ENCODE measurements around the gene CNIH2.
"Not testable (repeated sequence)": the region's sequence is repeated elsewhere in the genome, so short reads cannot be mapped to it uniquely, and the experiment has no call there.

The CNIH2 gene

DNA sequence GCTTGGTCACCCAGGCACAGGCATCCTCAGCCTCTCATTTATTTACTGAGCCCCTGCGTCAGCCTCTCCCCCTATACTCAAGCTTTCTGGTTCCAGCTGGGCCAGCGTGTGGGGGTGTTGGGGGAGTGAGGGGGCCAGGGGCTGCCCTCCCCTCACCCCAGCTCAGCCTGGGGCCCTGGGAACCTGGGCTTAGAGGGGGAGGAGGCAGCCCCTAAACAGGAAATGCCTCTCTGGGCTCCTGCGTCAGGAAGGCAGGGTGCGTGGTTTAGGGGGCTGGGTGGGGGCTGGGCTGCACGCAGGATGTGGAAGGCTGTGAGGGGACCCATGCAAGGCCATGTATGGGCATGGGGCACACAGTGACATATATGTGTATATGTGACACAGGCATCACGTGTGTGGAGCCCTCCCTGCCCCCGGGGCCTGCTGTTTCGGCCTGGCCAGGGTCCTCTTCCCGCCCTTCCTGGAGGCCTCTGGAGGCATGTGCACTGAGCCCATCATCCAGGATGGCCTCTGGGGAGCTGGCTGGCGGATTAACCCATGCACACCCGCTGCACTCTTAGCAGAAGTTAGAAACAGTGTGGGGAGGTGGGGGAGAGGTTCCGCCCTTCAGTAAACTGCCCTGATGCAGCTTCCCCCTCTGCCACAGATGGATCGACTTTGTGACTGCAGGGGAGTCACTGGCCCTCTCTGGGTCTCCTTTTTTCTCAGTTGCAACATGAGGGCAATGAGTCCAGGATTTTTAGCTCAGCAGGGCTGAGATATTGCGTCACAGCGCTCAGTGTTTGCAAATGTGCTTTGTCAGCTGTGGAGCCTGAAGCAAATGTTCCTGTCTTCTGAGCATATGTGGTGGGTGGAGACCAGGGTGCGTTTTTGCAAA is 40.0 kb downstream of the CNIH2 start:
- peak; percentile 36 for DNase-seq

DNA sequence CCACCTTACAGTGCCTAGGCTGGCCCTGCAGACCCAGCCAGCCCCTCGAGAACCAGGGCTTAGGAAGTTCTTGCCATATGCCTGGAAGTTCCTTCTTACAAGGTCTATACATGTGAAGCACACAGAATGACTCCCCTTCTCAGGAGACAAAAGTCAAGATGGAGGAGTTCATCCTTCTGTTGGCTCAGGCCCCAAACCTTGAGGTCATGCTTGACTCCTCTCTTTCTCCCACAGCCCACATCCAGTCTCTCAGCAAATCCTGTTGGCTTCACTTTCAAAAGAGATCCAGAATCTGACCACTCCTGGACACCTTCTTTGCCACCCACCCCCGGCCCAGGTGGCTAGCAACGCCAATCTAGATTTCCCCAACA is 40.6 kb downstream of the CNIH2 start:
- no peak for DNase-seq

DNA sequence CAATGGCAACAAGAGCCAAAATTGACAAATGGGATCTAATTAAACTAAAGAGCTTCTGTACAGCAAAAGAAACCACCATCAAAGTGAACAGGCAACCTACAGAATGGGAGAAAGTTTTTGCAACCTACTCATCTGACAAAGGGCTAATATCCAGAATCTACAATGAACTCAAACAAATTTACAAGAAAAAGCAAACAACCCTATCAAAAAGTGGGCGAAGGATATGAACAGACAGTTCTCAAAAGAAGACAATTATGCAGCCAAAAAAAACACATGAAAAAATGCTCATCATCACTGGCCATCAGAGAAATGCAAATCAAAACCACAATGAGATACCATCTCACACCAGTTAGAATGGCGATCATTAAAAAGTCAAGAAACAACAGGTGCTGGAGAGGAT is 42.3 kb downstream of the CNIH2 start:
- DNase-seq = not testable (repeated sequence)

DNA sequence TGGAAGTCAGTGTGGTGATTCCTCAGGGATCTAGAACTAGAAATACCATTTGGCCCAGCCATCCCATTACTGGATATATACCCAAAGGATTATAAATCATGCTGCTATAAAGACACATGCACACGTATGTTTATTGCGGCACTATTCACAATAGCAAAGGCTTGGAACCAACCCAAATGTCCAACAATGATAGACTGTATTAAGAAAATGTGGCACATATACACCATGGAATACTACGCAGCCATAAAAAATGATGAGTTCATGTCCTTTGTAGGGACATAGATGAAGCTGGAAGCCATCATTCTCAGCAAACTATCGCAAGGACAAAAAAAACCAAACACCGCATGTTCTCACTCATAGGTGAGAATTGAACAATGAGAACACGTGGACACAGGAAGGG is 42.8 kb downstream of the CNIH2 start:
- DNase-seq = not testable (repeated sequence)

DNA sequence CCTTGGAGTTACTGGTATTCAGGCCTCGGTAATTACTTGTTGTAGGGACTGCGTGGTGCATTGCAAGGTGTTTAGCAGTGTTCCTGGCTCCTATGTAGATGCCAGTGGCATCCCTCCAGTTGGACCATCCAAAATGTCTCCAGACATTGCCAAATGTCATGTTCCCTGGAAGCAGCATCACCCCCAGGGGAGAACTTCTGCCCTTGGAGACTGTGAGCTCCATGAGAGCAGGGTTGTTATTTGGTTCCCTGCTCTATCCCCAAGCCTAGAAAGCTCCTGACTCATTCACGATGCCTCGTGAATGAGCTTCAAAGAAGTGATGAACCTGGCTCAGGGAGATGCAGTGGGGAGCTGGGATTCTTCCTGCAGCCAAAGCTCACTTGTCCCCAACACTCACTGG is 43.6 kb downstream of the CNIH2 start:
- no peak for DNase-seq

DNA sequence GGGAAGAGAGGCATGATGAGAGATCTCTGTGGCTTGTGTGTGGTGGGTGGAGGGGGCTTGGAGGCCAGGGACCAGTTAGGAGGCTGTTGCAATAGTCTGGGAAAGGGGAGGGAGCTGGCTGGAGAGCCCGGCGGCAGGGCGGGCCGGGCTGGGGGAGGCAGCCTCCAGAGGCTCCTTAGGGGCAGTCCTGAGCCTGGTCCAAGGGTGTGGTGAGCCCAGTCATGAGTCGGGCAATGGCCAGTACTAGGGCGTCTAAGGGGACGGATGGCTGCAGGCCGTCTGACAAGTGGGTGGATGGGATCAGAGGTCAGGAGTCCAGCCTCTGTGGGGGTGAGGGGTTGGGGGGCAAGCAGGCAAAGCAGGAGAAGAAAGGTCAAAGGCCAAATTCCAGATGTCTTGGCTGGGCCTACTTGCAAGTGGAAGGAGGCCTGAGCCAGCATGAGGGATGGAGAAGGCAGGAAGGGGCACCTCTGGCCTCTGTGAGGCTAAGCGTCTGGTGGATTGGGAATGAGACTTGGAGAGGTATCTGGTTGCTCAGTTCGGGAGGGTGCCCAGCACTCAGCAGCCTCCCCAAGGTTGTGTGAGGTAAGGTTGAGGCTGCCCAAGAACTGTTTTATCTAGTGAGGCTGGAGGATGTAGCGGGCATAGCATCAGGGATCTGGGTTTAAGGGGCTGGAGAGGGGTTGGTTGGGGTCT is 44.9 kb downstream of the CNIH2 start:
- no peak for DNase-seq

DNA sequence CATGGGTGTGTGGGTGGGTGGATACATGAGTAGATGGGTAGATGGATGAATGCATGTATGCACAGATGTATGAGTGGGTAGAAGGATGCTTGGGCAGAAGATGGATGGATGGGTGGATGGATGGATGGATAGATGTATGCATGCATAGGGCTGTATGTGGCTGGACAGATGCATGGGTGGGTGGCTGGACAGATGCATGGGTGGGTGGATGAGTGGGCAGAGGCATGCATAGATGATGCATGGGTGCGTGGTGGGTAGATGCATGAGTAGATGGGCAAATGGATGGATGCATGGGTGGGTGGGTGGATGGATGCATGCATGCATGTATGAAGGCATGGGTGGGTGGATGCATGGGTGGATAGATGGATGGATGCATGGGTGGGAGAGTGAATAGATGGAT is 45.7 kb downstream of the CNIH2 start:
- no peak for DNase-seq

DNA sequence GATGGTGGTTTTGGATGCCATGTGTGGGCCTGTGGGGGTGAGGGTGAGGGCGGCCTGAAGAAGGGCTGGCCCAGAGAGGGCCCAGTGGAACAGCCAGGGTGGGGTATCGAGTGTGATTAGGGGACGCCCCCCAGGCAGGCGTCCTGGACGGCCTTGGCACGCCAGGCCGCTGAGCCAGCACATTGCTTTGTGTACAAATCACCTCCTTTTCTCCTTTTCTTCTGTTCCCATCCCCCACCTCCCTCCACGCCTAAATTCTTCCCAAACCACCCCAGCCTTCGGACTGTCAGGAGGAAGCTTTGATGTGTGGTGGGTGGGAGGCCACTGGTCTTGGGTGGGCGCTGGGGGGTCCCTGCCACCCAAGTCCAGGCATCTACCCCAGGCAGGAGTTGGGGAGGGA is 46.7 kb downstream of the CNIH2 start:
- DNase-seq = no peak

DNA sequence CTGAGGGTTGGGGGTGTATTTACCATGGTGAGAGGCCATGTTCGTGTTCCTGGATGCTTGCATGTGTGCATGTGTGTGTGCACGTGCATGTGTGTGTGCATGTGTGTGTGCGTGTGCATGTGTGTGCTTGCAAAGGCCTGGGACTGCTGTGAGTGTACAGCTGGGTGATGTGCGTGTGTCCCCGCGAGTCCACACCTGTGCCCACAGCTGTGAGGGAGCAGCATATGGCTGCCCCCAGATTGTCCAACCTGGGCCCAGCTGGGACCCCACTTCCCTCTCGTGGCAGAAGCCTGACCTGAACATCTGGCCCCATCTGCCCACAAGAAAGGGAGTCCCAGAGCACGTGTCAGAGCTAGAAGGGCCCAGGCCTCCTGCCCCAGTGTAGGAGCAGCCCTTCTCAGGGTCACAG is 47.3 kb downstream of the CNIH2 start:
- no peak for DNase-seq

DNA sequence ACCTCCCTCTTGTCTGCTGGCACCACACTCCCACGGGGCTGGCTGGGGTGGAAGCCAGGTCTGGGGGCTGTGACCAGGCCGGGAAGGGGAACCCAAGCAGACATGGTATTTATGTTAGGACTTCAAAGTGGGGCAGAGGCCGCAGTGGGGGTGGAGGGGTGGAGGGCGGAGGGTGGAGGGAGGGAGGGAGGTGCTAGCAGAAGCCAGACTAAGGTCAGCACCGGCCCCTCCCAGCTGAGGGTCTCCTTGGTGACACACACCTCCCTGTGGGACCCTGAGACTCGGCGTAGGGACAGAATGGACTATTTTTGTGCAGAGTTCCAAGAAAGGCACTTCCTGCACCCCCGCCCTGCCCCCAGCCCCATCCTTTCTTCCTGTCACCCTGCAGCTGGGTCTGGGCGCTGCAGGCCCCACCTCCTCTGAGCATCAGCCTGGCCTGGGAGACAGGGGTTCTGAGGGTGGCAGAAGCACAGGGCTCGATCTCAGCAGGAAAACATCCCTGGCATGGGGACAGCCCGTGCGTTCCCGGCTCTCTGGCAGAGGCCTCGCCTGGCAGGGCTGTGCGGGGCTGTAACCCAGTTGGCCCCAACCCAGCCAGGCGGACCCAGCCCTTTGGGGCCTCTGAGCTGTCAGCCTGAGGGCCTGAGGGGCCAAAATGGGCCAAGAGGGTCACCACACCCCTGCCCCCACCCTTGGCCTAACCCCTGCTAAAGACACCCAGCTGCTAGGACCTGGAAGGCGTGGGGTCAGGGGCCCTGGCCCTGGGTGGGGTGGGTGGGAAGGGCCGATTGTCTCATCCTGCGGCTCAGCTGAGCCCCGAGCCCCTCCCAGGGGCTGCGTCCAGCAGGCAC is 48.5 kb downstream of the CNIH2 start:
- no peak for DNase-seq

DNA sequence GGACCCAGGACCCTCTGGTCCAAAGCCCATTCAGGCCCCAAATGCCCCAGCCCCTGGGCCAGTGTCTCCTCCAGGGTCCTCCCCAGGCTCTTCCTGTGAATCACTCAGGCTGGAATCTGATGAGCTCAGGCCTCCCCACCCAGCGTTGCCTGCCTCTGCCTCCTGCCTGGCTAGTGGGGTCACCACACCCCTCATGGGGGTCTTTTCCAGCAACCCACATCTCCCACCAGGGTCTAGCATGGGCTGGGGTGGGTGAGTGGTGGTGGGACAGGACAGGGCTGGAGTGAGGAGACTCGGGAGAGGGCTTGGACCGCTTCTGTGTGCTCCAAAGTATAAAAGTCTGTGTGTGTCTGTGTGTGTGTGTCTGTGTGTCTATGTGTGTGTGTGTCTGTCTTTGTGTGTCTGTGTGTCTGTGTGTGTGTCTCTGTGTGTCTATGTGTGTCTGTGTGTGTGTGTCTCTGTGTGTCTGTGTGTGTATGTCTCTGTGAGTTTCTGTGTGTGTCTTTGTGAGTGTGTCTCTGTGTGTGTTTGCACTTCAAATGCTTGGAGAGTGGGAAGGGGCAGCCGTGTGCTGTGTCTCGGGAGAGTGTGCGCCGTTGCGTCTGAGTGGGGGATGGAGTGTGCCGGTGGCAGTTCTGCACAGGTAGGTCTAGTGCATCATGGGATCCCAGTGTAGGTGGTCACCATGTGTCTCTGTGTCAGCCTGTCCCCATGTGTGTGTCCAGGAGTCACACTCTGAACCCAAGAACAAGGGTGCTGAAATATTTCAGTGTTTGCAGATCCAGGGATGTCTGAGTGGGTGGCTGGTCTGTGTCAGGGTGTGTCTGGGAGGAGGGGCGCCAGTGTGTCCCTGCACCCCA is 49.4 kb downstream of the CNIH2 start:
- DNase-seq = no peak

DNA sequence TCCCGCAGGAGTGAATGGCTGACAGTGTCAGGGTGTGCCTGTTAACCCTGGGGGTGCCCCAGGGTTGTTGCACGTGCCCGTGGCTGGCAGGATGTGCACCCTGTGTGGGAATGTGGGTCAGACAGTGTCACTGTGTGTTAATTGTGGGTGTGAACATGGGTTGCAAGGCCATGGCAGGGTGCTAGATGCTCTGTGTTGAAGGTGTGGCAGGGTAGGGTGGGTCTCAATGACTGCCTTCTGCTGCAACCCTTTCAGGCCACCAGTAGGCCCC is 50.0 kb downstream of the CNIH2 start:
- peak; percentile 63 for DNase-seq

DNA sequence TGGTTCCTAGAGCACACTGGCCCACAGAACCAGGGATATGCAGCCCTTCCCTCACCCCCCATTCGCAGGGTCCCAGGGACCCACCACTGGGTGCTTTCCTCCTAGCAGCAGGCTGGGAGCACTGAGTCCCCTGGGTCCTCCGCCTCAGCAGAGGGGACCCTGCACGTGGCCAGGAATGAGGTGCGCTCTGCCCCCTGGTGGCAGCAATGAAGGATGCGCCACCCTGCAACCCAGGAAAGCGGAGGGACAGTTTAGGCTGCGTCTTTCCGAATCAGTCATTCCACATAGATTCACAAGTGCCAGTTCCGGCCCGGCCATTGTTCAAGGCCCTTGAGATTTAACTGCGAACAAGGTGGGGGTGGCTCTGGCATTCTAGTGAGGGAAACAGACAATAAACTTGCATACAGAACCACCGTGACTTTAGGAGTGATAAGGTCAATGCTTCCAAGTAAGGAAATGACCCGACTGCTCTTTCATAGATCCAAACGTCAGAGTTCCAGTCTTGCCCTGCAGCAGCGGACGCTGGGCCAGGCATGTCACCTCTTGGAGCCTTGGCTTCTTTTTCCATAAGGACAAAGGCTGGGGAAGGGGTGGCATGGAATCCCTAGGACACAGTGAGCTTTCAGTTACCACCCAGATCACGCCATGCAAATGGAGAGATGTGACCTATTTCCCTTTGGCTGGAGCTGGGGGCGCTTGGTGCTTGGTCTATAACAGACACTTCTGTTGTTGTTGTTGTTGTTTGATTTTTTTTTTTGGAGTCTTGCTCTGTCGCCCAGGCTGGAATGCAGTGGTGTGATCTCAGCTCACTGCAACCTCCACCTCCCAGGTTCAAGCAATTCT is 50.5 kb downstream of the CNIH2 start:
- DNase-seq = peak; percentile 80

DNA sequence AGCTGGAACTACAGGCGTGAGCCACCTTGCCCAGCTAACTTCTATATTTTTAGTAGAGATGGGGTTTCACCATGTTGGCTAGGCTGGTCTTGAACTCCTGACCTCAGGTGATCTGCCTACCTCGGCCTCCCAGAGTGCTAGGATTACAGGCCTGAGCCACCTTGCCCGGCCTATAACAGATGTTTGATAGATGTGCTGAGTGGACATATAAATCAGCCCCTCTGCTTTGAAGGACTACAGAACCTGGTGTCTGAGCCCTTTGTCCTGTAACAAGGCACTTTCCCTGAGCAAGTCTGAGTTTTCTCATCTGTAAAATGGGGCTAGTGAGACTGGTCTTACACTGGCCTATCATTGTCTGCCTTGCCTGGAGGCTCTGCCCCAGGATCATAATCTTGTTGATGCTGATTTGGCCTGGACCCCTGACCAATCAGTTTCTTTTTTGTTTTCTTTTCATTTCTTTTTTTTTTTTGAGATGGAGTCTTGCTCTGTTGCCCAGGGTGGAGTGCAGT is 51.2 kb downstream of the CNIH2 start:
- no peak for DNase-seq

DNA sequence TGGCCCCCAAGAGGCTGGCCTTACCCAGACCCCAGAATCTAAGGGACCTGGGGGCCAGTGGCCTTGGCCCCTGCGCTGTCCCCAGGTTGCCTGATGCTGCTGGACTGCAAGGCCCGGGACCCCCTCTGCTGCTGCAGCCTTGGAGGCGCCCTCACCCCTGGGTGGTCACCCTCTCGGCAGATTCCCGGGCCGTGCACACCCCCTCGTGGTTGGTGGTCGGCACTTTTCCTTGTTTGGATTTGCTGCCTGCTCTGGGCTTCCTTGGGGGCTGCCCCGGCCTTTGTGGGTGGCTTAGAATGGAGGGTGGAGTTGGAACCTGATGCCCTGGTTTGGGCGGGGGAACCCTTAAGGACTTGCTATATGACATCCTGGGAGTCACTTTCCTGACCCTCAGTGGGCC is 53.0 kb downstream of the CNIH2 start:
- DNase-seq = no peak

DNA sequence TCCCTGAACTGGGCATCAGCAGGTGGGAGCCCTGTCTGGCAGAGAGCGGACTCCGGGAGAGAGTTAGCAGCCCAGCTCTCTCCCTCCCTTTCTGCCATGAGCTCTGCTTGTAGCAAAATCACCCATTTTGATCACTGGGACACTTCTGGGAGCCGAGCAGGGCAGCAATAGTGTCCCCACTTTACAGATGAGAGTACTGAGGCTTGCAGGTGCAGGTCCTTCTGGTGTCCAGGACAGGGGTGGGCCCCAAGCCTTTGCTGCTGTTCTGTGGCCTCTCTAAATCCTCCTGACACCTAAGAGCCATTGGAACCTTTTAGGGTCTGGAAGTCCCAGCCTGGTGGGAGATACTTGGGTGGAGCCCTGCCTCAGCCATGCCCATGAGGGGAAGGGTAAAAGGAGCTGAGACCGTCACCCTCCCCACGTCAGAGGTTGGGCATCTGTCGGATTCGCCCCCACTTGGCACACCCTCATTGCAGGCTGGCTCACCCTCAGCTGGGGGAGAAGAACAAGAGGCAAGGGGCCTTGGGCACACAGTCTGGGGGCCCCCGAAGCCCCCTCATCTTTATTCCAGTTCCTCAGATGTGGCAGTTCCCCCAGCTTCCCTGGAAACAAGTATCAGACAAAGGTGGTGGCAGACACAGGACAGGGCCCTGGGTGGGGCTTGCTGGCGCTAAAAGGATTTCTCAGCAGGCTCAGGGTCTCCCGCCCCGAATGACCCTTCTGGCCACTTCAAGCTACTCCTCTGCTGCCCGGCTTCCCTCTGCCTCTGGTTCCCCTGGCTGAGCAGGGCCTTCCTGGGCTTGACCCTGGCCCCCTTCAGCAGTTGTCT is 53.8 kb downstream of the CNIH2 start:
- no peak for DNase-seq

DNA sequence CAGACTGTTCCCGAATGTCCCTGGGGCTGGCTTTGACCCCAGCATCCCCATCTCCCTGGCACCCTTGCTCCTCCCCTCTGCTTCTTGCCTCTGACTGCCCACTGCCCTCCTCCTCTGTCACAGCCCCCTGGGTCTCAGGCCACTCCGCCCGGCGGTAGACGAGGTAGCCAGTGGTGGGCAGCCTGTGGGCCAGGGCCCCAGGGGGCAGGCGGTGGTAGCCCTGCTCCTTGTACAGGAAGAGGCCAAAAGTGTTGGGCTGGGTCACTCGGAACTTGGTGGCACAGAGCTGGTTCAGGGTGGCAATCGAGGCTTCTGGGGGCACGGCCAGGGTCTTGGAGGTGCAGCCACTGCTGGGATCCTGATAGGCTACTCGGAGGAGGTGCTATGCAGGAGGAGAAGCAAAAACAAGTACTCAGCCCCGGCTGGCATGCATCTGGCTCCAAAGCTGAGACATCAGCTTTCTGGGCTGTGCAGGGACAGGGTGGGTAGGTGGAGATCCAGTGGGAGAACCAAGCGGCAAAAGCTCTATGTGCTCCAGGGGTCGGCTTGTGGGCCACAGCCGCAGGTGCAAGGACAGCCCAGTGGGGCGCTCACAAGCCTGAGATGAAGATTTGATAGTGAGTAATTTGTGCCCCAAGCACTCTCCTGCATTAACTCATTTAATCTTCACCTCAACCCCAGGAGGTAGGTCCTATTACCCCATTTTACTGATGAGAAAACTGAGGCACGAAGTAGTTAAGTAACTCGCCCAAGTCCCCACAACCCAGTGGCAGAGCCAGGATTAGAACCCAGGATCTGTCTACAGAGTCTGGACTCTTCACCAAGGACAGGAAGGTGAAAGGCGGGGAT is 54.6 kb downstream of the CNIH2 start:
- no peak for DNase-seq

DNA sequence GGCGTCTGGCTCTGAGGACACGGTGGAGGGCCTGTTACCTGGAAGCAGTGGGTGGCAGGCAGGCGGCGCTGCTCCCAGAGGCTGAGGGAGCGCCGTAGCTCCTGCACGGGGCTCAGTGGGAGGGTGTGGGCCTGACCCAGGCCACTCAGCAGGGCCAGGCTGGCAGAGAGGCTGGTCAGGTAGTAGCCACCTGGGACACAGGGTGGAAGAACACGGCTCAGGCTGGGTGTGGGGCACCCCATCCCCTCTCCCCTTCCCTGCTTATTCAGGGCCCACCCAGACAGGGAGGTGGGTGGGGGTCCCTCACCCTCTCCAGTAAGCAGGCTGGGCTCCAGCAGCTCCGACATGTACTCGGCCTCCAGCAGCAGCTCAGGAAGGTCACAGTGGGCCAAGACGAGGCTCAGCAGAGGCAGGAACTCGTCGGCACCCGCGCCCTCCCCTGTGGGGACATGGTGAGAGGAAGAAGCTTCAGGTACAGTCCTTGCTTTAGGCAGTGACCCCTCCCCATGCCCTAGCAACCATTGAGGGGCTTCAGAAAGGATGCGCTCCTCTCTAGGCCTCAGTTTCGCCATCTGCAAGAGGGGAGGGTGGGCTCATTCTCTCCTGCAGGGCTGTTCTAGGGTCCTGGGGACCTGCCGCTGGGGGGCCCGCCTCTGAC is 55.4 kb downstream of the CNIH2 start:
- no peak for DNase-seq
